Jurkat, Clone E6-1 (cell line): Measurements from ENCODE around the gene P2RX7. TPM values are rescaled to one million over a fixed set of nuclear protein-coding genes. Genes with fewer than 3 reads are reported as not detected.

Experiments
- DNase-seq: peaks from one replicate; pipeline ENCODE4 v3.0.0-alpha.2; 2011; ENCODE audit warnings: low read depth, low spot score
- H3K4me3 ChIP-seq: 2 replicates; pipeline ENCODE4 v1.5.1; 2011; ENCODE audit warnings: mild to moderate bottlenecking, low read length, control low read depth, moderate library complexity
- polyA plus RNA-seq: library from polyadenylated mRNA; unstranded; fragments of >200 nt; gene quantifications from one replicate; pipeline ENCODE4 v1.2.1, GENCODE V29; 2012; ENCODE audit warnings: missing spikeins; ENCODE audit not compliant: insufficient read length, insufficient read depth

The P2RX7 gene
- 1.2 TPM for polyA plus RNA-seq

- peak; percentile 27 for DNase-seq
- H3K4me3 ChIP-seq: peak within 1 kb of the TSS; percentile 11; the same call in 1 of the 2 replicates
Observed at GRCh38 chr12:121132601-121133481, at the start of gene P2RX7. Gene P2RX7 (plus strand): TSS chr12:121132876. CDS start chr12:121132971, 95 bp downstream.

GRCh38 chr12:121084229-121084628 is 48.4 kb upstream of the P2RX7 start:
- no peak overlapping the region for H3K4me3 ChIP-seq
- no peak for DNase-seq

DNA sequence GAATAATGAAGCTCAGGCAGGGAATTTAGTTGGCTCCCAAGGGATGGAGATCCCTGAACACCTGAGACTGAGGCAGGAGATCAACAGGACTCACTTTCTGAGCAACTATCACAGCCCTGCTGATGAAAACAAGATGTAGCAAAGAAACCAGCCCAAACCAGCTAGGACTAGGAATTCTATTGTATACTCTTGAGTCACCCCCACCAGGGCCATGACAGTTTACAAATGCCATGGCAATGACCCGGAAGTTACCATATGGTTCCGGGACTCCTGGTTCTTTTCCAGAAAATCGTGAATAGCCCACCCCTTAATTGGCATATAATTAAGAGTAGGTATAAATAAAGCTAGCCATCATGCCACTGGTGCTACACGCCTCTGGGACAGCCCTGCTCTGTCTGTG is 47.6 kb upstream of the P2RX7 start:
- no peak for DNase-seq
- H3K4me3 ChIP-seq: no peak overlapping the region

DNA sequence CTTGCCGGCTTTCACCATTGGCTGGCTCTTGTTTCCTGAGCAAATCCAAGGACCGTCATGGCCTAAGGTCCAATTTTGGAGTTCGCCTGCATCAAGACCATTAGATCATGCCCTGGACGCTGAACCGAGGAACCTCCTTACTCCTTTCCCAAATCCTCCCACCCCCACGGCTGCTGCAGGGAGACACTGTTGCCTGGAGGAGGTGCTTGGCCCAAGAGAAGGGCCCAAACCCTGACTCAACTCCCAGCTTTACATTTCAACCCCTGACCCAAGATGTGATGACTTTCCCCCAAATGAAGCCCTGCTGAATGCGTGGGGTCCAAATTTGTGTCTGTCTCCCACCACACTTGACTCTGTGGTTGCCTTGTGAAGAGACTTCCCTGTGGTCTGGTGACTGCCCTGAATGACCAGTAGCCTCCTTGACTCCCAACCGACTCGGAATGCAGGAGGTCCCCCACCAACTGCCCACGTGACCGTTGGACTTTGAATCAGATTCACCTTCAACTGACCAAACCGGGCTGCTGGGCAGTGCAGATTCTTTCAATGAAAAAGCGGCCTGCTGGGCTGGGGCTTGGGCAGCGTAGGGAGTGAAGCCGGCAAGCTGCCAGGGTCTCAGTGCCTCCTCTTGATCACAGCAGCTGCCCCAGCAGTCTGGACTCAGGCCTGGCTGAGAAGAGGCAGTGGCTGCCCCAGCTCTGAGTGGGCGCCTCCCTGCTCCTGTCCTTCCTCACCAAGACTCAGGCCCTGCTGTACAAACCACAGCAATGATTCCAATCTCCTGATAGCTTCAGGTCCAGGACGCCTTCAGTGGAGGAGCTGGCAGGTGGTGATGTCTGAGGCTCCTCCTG is 46.9 kb upstream of the P2RX7 start:
- DNase-seq: no peak
- no peak overlapping the region for H3K4me3 ChIP-seq

- no peak overlapping the region for H3K4me3 ChIP-seq
- no peak for DNase-seq
Observed at GRCh38 chr12:121086781-121087295, 45.8 kb upstream of the P2RX7 start.

DNA sequence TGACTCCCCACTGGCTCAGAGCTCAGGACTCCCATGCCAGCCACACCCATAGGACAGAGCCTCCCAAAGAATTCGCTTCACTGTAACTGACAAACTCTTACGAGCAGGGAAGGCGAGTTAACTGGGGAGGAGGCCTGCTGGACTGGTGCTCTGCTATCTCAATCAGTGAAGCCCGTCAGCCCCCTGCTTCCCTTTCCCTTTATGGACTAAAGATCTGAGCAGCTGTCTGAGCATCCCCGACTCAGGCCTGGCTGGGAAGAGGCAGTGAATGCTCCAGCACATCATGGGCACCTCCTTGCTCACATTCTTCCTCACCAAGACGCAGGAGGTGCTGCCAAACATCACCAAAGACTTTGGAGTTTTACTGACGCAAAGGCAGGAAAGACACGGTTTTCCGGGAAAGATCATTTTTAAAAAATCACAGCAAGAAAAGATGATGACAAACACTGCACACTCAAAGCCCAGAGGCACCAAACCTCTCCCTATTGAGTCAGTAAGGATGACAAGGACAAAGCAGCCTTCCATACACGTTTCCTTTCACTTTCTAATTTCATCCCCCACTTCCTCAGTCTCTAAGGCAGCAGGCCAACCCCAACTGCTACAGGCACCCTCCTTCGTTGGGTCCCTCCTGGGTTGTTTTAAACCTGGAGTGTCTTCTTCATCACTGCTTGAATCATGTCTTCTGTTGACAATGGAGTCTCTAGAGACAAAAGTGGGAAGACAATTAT is 45.0 kb upstream of the P2RX7 start:
- DNase-seq: peak; percentile 24
- H3K4me3 ChIP-seq: no peak overlapping the region

DNA sequence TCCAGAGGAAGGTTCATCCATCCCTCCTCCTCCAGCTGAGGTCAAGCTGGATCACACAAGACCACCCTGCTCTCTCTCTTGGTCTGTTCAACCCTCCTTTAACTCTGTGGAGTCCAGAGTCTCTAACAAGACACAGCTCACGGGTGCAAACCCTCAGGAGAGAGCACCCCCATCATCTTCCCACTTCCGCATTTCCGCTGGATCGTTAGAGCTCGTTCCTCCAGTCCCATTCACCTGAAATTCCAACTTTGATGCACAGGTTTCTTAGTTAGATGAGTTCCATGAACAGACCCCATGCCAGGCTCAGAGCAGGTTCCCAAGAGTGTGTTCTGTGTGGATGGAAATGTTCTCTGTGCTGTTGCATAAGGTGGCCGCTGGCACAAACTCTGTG is 44.5 kb upstream of the P2RX7 start:
- no peak for DNase-seq
- H3K4me3 ChIP-seq: no peak overlapping the region

- no peak overlapping the region for H3K4me3 ChIP-seq
- no peak for DNase-seq
Observed at GRCh38 chr12:121089031-121089812, 43.5 kb upstream of the P2RX7 start.

GRCh38 chr12:121089813-121090430 is 42.8 kb upstream of the P2RX7 start:
- DNase-seq: no peak
- H3K4me3 ChIP-seq: no peak overlapping the region

DNA sequence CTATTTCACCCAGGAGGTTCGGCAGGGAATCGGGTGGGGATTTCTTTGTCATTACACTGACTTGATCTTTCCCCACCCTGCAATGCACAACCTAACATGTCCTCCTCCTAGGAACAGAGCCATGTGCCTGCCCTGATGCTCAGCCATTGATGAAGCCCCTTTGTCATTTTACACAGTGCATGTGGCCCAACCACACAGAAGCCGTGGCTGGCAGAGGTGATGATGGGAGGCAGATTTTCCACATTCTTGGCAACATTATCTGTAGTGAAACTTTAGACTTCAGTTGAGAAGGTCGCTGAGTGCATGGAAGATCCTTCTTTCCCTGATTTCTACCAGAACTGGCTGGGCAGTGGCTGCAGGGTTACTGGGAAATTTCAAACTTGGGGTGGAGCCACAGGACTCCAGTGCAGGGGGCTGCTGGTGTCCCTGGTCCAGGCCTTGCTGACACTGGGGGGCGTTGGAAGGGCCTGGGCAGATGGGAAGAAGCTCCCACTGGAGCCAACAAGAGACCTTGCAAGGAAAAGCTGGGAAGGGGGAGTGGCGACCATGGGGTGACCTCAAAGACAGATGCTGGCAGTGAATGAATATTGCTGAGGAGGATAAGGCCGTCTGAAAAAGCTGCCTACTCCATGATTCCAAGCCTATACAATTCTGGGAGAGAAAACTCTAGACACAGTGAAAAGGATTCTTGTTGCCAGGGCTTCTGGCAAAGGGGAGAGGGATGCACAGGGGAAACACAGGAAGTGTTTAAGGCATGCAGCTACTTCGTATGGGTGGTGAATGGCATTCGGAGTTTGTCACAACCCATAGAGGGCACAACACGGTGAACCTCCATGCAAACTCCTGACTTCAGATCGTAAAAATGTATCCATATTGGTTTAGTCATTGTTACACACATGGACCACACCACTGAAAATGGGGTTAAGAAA is 41.8 kb upstream of the P2RX7 start:
- peak; percentile 17 for DNase-seq
- no peak overlapping the region for H3K4me3 ChIP-seq

- no peak overlapping the region for H3K4me3 ChIP-seq
- no peak for DNase-seq
Observed at GRCh38 chr12:121092034-121092433, 40.6 kb upstream of the P2RX7 start.

DNA sequence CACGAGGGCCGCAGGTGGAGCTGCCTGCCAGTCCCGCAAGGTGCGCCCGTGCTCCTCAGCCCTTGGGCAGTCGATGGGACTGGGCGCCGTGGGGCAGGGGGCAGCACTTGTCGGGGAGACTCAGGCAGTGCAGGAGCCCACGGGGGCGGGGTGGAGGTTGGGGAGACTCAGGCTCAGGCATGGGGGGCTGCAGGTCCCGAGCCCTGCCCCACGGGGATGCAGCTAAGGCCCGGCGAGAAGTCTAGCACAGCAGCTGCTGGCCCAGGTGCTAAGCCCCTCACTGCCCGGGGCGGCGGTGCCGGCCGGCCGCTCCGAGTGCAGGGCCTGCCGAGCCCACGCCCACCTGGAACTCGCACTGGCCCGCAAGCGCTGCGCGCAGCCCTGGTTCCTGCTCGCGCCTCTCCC is 39.2 kb upstream of the P2RX7 start:
- DNase-seq: no peak
- H3K4me3 ChIP-seq: no peak overlapping the region

GRCh38 chr12:121095544-121096198 is 37.0 kb upstream of the P2RX7 start:
- peak overlapping the region; percentile 44 for H3K4me3 ChIP-seq
- DNase-seq: peak; percentile 61

DNA sequence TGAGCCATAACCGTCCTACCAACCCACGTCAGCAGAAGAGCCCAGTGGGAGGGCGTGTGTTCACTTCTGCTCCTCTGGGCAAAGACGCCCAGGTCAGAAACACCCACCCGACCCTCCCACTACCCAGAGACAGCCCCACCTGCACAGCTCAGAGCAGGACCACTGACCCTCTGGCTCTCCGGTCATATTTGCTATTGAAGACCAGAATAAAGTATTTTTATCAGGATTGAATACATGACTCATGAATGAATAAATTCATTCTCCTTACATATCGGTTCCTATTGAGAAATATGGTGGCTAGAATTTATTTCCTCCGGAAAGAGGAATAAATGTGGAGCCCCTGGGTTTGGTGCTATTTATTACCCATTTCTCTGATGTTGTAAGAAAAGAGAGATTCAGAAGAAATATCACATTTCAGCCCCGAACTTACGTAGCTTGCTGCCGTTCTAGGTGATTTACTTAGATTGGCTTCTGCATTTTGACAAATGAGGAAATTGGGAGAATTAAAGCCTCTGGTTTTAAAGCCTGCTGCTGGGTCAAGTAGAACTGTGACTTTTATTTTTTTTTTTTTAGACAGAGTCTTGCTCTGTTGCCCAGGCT is 36.4 kb upstream of the P2RX7 start:
- no peak for DNase-seq
- no peak overlapping the region for H3K4me3 ChIP-seq

GRCh38 chr12:121099779-121100178 is 32.9 kb upstream of the P2RX7 start:
- DNase-seq: no peak
- H3K4me3 ChIP-seq: no peak overlapping the region

DNA sequence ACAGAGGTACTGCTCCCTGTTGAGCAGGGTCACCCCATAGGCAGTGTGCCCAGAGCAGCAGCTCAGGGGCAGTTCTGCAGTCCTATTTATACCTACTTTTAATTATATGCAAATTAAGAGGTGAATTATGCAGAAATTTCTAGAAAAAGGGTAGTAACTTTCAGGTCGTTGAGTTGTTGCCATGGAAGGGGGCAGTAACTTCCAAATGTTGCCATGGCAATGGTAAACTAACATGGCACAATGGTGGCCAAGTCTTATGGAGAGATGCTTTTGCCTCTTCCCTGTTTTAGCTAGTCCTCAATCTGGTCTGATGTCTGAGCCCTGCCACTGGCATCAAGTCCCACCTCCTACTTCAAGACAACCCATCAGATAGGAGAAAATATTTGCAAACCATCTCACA is 30.4 kb upstream of the P2RX7 start:
- no peak for DNase-seq
- H3K4me3 ChIP-seq: no peak overlapping the region
